ENCODE measurements around the gene DCAF4.

Gene DCAF4

DNA sequence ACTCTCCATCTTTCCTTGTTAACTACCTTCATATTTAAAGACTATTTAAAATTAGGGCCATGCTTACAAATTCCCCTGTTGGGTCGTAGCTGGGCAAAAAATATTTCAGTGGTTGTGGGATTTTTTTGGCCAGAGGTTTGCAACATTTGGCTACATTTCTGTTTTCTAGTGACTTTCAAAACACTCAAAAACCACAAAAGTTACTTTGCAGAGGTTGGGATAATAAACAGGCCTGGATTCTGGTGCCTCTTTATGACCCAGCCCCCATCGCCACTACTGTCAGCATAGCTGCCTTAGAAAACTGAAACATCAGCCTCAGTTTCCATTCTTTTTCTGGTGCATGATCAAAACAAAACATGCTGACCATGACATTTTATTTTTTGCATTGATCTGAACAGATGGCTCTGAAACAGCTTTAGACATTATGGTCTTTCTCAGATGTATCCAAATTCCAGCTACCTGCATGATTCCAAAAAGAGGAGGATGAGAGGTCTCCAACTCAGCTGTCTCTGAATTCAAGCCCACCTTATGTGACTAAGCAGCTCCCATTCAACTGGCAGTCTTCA, 37.5 kb upstream of the DCAF4 start:
- CTCF ChIA-PET: interaction anchor here (1.0 kb wide), 1 partner anchor 10 kb away, joined by 3 read pairs; no protein-coding TSS in a partner anchor
- DNase-seq (ENCODE audit: extremely low spot score): no peak

GRCh38 chr14:72889366-72889765, 36.9 kb upstream of the DCAF4 start:
- TF ChIP-seq ELF4 (IDR thresholded peaks at IDR 0.05) (no peak), FOXM1 (IDR thresholded peaks at IDR 0.05; ENCODE audit: borderline replicate concordance) (no peak), L3MBTL2 (conservative IDR thresholded peaks at IDR 0.05) (no peak), LEF1 (IDR thresholded peaks at IDR 0.05; ENCODE audit: borderline replicate concordance) (no peak), ARNT (IDR thresholded peaks at IDR 0.05) (no peak), SUZ12 (IDR thresholded peaks at IDR 0.05) (no peak), PKNOX1 (IDR thresholded peaks at IDR 0.05) (no peak), ZNF384 (IDR thresholded peaks at IDR 0.05) (no peak), FOXA1 (IDR thresholded peaks at IDR 0.05) (no peak), FOXK2 (IDR thresholded peaks at IDR 0.05) (no peak), SP1 (IDR thresholded peaks at IDR 0.05) (no peak), TARDBP (IDR thresholded peaks at IDR 0.05) (no peak), NFRKB (IDR thresholded peaks at IDR 0.05) (no peak), BHLHE40 (IDR thresholded peaks at IDR 0.05; ENCODE audit: borderline replicate concordance) (no peak), HDGF (IDR thresholded peaks at IDR 0.05; ENCODE audit: borderline replicate concordance) (no peak), CTBP1 (IDR thresholded peaks at IDR 0.05; ENCODE audit: borderline replicate concordance) (no peak)
- no peak for DNase-seq (ENCODE audit: extremely low spot score)
- ChIA-PET CTCF (interaction anchor here (1.0 kb wide), 1 partner anchor 11 kb away, joined by 3 read pairs; no protein-coding TSS in a partner anchor), POLR2A (no interaction called here)

More for the DNA sequence above, 37.5 kb upstream of the DCAF4 start:
- POLR2A ChIA-PET: no interaction called here
- no peak for TF ChIP-seq SP1 (IDR thresholded peaks at IDR 0.05)
- TF ChIP-seq BHLHE40 (IDR thresholded peaks at IDR 0.05; ENCODE audit: borderline replicate concordance): no peak
- TF ChIP-seq NFRKB (IDR thresholded peaks at IDR 0.05): no peak
- TF ChIP-seq PKNOX1 (IDR thresholded peaks at IDR 0.05): no peak
- no peak for TF ChIP-seq ARNT (IDR thresholded peaks at IDR 0.05)
- TF ChIP-seq FOXK2 (IDR thresholded peaks at IDR 0.05): no peak

DNA sequence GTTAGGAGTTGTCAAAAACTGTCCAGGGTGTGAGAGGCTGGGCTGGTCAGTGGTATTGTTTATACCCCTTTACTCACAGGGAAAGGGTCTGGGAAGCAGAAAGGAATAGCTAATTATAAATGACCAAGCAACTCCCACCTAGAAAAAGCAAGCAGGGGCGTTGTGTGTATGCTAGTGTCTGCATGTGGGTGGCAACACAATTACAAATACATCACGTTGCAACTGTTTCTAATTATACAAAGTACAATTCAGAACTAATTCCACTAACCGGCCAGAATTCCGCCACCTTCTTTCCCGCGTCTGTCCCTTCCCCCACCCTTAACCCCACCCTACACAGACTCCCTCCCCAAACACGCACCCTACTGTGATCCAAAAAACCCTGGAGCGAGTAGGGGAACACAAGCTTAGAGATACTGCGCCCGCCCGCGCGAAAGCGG, 34.6 kb upstream of the DCAF4 start:
- no peak for TF ChIP-seq LEF1 (IDR thresholded peaks at IDR 0.05; ENCODE audit: borderline replicate concordance)
- TF ChIP-seq TARDBP (IDR thresholded peaks at IDR 0.05): no peak
- no peak for TF ChIP-seq NFRKB (IDR thresholded peaks at IDR 0.05)
- no peak for TF ChIP-seq CTBP1 (IDR thresholded peaks at IDR 0.05; ENCODE audit: borderline replicate concordance)
- no peak for TF ChIP-seq PKNOX1 (IDR thresholded peaks at IDR 0.05)
- TF ChIP-seq HDGF (IDR thresholded peaks at IDR 0.05; ENCODE audit: borderline replicate concordance): no peak
- TF ChIP-seq ELF4 (IDR thresholded peaks at IDR 0.05): no peak
- no peak for TF ChIP-seq ZNF384 (IDR thresholded peaks at IDR 0.05)
- no peak for TF ChIP-seq SP1 (IDR thresholded peaks at IDR 0.05)
- TF ChIP-seq FOXM1 (IDR thresholded peaks at IDR 0.05; ENCODE audit: borderline replicate concordance): no peak
- no peak for TF ChIP-seq FOXK2 (IDR thresholded peaks at IDR 0.05)
- TF ChIP-seq BHLHE40 (IDR thresholded peaks at IDR 0.05; ENCODE audit: borderline replicate concordance): no peak
- TF ChIP-seq FOXA1 (IDR thresholded peaks at IDR 0.05): no peak
- no peak for TF ChIP-seq ARNT (IDR thresholded peaks at IDR 0.05)
- TF ChIP-seq L3MBTL2 (conservative IDR thresholded peaks at IDR 0.05): no peak
- TF ChIP-seq SUZ12 (IDR thresholded peaks at IDR 0.05): no peak
- ChIA-PET POLR2A (no interaction called here), CTCF (interaction anchor here (0.9 to 1.1 kb wide), 3 partner anchors 10 to 378 kb away, joined by 3 read pairs; no protein-coding TSS in a partner anchor)
- DNase-seq (ENCODE audit: extremely low spot score): no peak

DNA sequence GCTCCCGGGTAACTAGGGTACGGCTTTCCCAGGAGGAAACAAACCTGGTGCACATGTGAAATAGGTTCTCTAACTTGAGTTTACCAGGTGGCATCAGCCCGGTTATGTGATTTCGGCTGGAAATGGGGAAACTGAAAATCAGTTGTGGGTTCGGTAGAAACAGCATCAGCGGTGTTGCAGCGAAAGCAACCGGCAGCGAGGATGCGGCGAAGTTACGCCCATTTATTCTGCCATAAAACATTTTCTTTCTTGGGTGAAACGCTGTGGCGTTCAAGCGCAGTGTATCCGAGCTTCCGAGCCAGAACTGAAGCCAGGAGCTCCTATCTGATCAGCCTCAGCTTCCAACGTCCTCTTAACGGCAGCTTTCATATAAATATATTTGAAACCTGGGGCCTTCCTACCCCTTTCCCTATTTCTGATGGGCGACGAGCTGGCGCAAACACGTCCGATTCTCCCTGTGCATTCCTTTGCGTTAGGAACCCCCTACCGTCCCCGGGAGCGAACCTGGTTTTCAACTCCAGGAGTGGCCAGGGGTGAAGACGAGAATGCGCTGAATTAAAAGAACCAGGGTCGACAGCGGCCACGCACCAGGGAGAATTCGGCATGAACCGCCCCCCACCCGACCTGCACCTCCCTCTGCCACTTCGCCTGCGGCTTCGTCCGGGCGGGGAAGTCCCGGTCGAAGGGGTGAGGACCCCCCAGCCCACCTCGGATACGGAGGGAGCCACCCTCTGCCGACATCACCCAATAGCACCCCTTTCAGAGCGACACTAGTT, 34.0 kb upstream of the DCAF4 start:
- TF ChIP-seq FOXM1 (IDR thresholded peaks at IDR 0.05; ENCODE audit: borderline replicate concordance) (no peak), TARDBP (IDR thresholded peaks at IDR 0.05) (no peak), SUZ12 (IDR thresholded peaks at IDR 0.05) (no peak), HDGF (IDR thresholded peaks at IDR 0.05; ENCODE audit: borderline replicate concordance) (no peak), PKNOX1 (IDR thresholded peaks at IDR 0.05) (no peak), L3MBTL2 (conservative IDR thresholded peaks at IDR 0.05) (no peak), ELF4 (IDR thresholded peaks at IDR 0.05) (no peak)
- POLR2A ChIA-PET: no interaction called here
- peak; percentile 34 for DNase-seq (ENCODE audit: extremely low spot score)
- CTCF ChIA-PET: interaction anchor here (1.0 to 1.1 kb wide), 2 partner anchors 10 to 56 kb away, joined by 3 read pairs; no protein-coding TSS in a partner anchor

- POLR2A ChIA-PET: no interaction called here
- peak; percentile 34 for DNase-seq (ENCODE audit: extremely low spot score)
- TF ChIP-seq HDGF (IDR thresholded peaks at IDR 0.05; ENCODE audit: borderline replicate concordance) (no peak), ELF4 (IDR thresholded peaks at IDR 0.05) (no peak), NFRKB (IDR thresholded peaks at IDR 0.05) (no peak), FOXK2 (IDR thresholded peaks at IDR 0.05) (no peak), ARNT (IDR thresholded peaks at IDR 0.05) (no peak), BHLHE40 (IDR thresholded peaks at IDR 0.05; ENCODE audit: borderline replicate concordance) (no peak)
- CTCF ChIA-PET: interaction anchor here (1.0 to 2.3 kb wide), 4 partner anchors 9 to 376 kb away, joined by 3 to 10 read pairs (median 5); no protein-coding TSS in a partner anchor
Measured at GRCh38 chr14:72892879-72893635, 33.2 kb upstream of the DCAF4 start.
